A549 (cell line): ENCODE measurements around the gene TEX51. TPM values are rescaled to one million over a fixed set of nuclear protein-coding genes. Genes with fewer than 3 reads are reported as not detected.

Experiments
- ATAC-seq, 2 experiments: fragments of 200-7000 bp in 1 of 2; fragments of >200 bp in 1 of 2; cut with Nextera tagmentation in 1 of 2; cut with Tn5 transposase in 1 of 2; 3 replicates each; pipeline versions ENCODE4 v1.8.0 to v1.9.1; 2018 to 2020; ENCODE audit warnings: mild to moderate bottlenecking in 1 of 2, moderate library complexity in 1 of 2
- CTCF ChIA-PET: fragments of 300-600 bp; sonication (Branson Sonifier 250); formaldehyde crosslinking; extraction: SDS; loops from one replicate; lab custom pipeline; 2021; ENCODE audit warnings: antibody characterized with exemption, inconsistent platforms; lab: Yijun Ruan, JAX
- POLR2A ChIA-PET: fragments of 350-600 bp; formaldehyde crosslinking; extraction: SDS; loops from one replicate; lab custom pipeline; 2021; ENCODE audit warnings: antibody characterized with exemption, inconsistent platforms; lab: Yijun Ruan, JAX
- DNase-seq, 2 experiments: peaks; one replicate each; pipeline versions ENCODE4 v3.0.0 to v3.0.0-alpha.2; 2011 to 2016; ENCODE audit warnings: low read depth in 1 of 2, low spot score in 1 of 2
- FAIRE-seq: peaks from 2 replicates; lab custom pipeline; 2011; peaks lifted over from hg19 to GRCh38; lab: Jason Lieb, UNC
- H3K27ac ChIP-seq, 2 experiments: fragments of >200 bp; sonication (Bioruptor Twin); formaldehyde crosslinking; 3 replicates each; pipeline ENCODE4 v1.5.1; 2016 to 2017
- H3K4me1 ChIP-seq: fragments of >200 bp; sonication (Bioruptor Twin); formaldehyde crosslinking; 3 replicates; pipeline ENCODE4 v1.6.1; 2016
- H3K4me2 ChIP-seq: fragments of >200 bp; sonication (Bioruptor Twin); formaldehyde crosslinking; 3 replicates; pipeline ENCODE4 v1.6.1; 2016
- H3K4me3 ChIP-seq: fragments of >200 bp; sonication (Bioruptor Twin); formaldehyde crosslinking; 3 replicates; pipeline ENCODE4 v1.5.1; 2016
- H3K9me3 ChIP-seq: fragments of >200 bp; sonication (Bioruptor Twin); formaldehyde crosslinking; 3 replicates; pipeline ENCODE4 v1.6.1; 2016
- BHLHE40 ChIP-seq: IDR thresholded peaks from 2 replicates; pipeline ENCODE4 v1.6.1; 2012; ENCODE audit warnings: low read depth, low read length, inconsistent platforms
- CBX2 ChIP-seq: fragments of 200-600 bp; sonication (generic); IDR thresholded peaks from 2 replicates; pipeline ENCODE4 v1.6.1; 2016; ENCODE audit warnings: low read depth, mild to moderate bottlenecking, borderline replicate concordance
- CHD2 ChIP-seq: fragments of 150-350 bp; IDR thresholded peaks from 2 replicates; pipeline ENCODE4 v1.6.1; 2014; ENCODE audit warnings: low read length; ENCODE audit not compliant: partially characterized antibody
- CHD4 ChIP-seq: fragments of 200-600 bp; sonication (generic); IDR thresholded peaks from 2 replicates; pipeline ENCODE4 v1.6.1; 2016; ENCODE audit warnings: antibody characterized with exemption, mild to moderate bottlenecking, borderline replicate concordance
- E2F6 ChIP-seq: IDR thresholded peaks from 2 replicates; pipeline ENCODE4 v1.6.1; 2012; ENCODE audit warnings: low read depth, borderline replicate concordance
- HOXA7 ChIP-seq: fragments of 250-450 bp; sonication (Bioruptor Pico); IDR thresholded peaks from 2 replicates; pipeline ENCODE4 v1.5.0; 2020; ENCODE audit warnings: mild to moderate bottlenecking, moderate library complexity
- HOXB13 ChIP-seq: fragments of 250-450 bp; sonication (Bioruptor Pico); IDR thresholded peaks from 2 replicates; pipeline ENCODE4 v1.5.0; 2020; ENCODE audit warnings: low read depth, mild to moderate bottlenecking, moderate library complexity
- HOXB5 ChIP-seq: fragments of 250-450 bp; sonication (Bioruptor Pico); IDR thresholded peaks from 2 replicates; pipeline ENCODE4 v1.5.0; 2020; ENCODE audit warnings: mild to moderate bottlenecking, moderate library complexity
- JUNB ChIP-seq: fragments of >200 bp; sonication (Bioruptor Twin); formaldehyde crosslinking; IDR thresholded peaks from 2 replicates; pipeline ENCODE4 v1.6.1; 2016
- MYC ChIP-seq: IDR thresholded peaks from 2 replicates; pipeline ENCODE4 v1.6.1; 2012; ENCODE audit warnings: mild to moderate bottlenecking, inconsistent platforms, low read length, improper control_type of control experiment, borderline replicate concordance
- NPAS2 ChIP-seq: fragments of 250-450 bp; sonication (Bioruptor Pico); IDR thresholded peaks from 2 replicates; pipeline ENCODE4 v1.8.0; 2022; ENCODE audit warnings: mild to moderate bottlenecking, moderate library complexity, borderline replicate concordance
- NR3C1 ChIP-seq: fragments of >200 bp; sonication (Bioruptor Twin); formaldehyde crosslinking; IDR thresholded peaks from 3 replicates; pipeline ENCODE4 v1.6.1; 2017
- POLR2AphosphoS2 ChIP-seq: conservative IDR thresholded peaks from 2 replicates; pipeline ENCODE4 v1.6.1; 2012; ENCODE audit warnings: low read length, improper control_type of control experiment, inconsistent platforms
- RAD21 ChIP-seq, 2 experiments: fragments of >200 bp in 1 of 2; sonication (Bioruptor Twin) in 1 of 2; formaldehyde crosslinking in 1 of 2; IDR thresholded peaks in 1 of 2; conservative IDR thresholded peaks in 1 of 2; 2 replicates in 1 of 2; 3 replicates in 1 of 2; pipeline ENCODE4 v1.6.1; 2012 to 2018; ENCODE audit warnings: inconsistent platforms in 1 of 2
- RNF2 ChIP-seq: fragments of 200-600 bp; sonication (generic); IDR thresholded peaks from 2 replicates; pipeline ENCODE4 v1.6.1; 2016; ENCODE audit warnings: low read depth, mild to moderate bottlenecking, antibody characterized with exemption, moderate library complexity, borderline replicate concordance
- WGBS: methylation state at CpG from one replicate; pipeline ENCODE4 v1.1.6; 2017; ENCODE audit errors: missing lambda C conversion rate; 5-methylcytosine and 5-hydroxymethylcytosine counted together
- polyA plus RNA-seq, 4 experiments: library from polyadenylated mRNA; depleted of rRNA in 3 of 4; stranded (reverse); fragments of >200 nt; fragmentation: RNase III in 1 of 4; extraction: RNeasy Plus Mini Kit Qiagen cat#74134 plus additional on column Dnase treatment in 1 of 4; gene quantifications; 2 replicates in 3 of 4; 3 replicates in 1 of 4; pipeline ENCODE4 v1.2.3, GENCODE V29; 2011 to 2017
- TF ChIP-seq, protein P1 (sequence below): fragments of >200 bp; sonication (Bioruptor Twin); formaldehyde crosslinking; IDR thresholded peaks from 2 replicates; pipeline ENCODE4 v1.6.1; 2016
- TF ChIP-seq, protein P2 (sequence below): fragments of >200 bp; sonication (Bioruptor Twin); formaldehyde crosslinking; IDR thresholded peaks from 3 replicates; pipeline ENCODE4 v1.5.1; 2016
- TF ChIP-seq, protein P3 (sequence below): fragments of 250-450 bp; sonication (Bioruptor Pico); IDR thresholded peaks from 2 replicates; pipeline ENCODE4 v1.5.0; 2021; ENCODE audit warnings: mild to moderate bottlenecking, moderate library complexity, borderline replicate concordance
- TF ChIP-seq, protein P4 (sequence below): fragments of 200-600 bp; sonication (generic); IDR thresholded peaks from 2 replicates; pipeline ENCODE4 v1.6.1; 2016; ENCODE audit warnings: antibody characterized with exemption, mild to moderate bottlenecking, moderate library complexity

Gene TEX51
- polyA plus RNA-seq, 2 of the 4 experiments (the other 2 are of a cell fraction) = not detected

- no peak for ATAC-seq
- Histone ChIP-seq H3K4me3 (no peak overlapping the region), H3K4me2 (no peak overlapping the region)
- 34% methylated on average over 8 of the region's 10 CpGs for WGBS
- FAIRE-seq = no peak
- no peak for TF ChIP-seq CHD2
- no peak for TF ChIP-seq BHLHE40
- TF ChIP-seq JUNB = no peak
- no peak for TF ChIP-seq CHD4
- TF ChIP-seq, protein P1, sequence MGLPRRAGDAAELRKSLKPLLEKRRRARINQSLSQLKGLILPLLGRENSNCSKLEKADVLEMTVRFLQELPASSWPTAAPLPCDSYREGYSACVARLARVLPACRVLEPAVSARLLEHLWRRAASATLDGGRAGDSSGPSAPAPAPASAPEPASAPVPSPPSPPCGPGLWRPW = no peak
- TF ChIP-seq, protein P2, sequence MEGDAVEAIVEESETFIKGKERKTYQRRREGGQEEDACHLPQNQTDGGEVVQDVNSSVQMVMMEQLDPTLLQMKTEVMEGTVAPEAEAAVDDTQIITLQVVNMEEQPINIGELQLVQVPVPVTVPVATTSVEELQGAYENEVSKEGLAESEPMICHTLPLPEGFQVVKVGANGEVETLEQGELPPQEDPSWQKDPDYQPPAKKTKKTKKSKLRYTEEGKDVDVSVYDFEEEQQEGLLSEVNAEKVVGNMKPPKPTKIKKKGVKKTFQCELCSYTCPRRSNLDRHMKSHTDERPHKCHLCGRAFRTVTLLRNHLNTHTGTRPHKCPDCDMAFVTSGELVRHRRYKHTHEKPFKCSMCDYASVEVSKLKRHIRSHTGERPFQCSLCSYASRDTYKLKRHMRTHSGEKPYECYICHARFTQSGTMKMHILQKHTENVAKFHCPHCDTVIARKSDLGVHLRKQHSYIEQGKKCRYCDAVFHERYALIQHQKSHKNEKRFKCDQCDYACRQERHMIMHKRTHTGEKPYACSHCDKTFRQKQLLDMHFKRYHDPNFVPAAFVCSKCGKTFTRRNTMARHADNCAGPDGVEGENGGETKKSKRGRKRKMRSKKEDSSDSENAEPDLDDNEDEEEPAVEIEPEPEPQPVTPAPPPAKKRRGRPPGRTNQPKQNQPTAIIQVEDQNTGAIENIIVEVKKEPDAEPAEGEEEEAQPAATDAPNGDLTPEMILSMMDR = no peak
- TF ChIP-seq NR3C1 = no peak
- TF ChIP-seq, protein P3, sequence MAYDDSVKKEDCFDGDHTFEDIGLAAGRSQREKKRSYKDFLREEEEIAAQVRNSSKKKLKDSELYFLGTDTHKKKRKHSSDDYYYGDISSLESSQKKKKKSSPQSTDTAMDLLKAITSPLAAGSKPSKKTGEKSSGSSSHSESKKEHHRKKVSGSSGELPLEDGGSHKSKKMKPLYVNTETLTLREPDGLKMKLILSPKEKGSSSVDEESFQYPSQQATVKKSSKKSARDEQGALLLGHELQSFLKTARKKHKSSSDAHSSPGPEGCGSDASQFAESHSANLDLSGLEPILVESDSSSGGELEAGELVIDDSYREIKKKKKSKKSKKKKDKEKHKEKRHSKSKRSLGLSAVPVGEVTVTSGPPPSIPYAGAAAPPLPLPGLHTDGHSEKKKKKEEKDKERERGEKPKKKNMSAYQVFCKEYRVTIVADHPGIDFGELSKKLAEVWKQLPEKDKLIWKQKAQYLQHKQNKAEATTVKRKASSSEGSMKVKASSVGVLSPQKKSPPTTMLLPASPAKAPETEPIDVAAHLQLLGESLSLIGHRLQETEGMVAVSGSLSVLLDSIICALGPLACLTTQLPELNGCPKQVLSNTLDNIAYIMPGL (CRISPR knock-in tag) = no peak
- TF ChIP-seq HOXA7 (CRISPR knock-in tag) = no peak
- no peak for TF ChIP-seq POLR2AphosphoS2
- TF ChIP-seq HOXB5 = no peak
- no peak for TF ChIP-seq HOXB13 (CRISPR knock-in tag)
- TF ChIP-seq MYC = no peak
- TF ChIP-seq RNF2 = no peak
- no peak for TF ChIP-seq RAD21 (conservative IDR thresholded peaks at IDR 0.05 in 1 of 2, IDR thresholded peaks at IDR 0.05 in 1 of 2)
- TF ChIP-seq, protein P4, sequence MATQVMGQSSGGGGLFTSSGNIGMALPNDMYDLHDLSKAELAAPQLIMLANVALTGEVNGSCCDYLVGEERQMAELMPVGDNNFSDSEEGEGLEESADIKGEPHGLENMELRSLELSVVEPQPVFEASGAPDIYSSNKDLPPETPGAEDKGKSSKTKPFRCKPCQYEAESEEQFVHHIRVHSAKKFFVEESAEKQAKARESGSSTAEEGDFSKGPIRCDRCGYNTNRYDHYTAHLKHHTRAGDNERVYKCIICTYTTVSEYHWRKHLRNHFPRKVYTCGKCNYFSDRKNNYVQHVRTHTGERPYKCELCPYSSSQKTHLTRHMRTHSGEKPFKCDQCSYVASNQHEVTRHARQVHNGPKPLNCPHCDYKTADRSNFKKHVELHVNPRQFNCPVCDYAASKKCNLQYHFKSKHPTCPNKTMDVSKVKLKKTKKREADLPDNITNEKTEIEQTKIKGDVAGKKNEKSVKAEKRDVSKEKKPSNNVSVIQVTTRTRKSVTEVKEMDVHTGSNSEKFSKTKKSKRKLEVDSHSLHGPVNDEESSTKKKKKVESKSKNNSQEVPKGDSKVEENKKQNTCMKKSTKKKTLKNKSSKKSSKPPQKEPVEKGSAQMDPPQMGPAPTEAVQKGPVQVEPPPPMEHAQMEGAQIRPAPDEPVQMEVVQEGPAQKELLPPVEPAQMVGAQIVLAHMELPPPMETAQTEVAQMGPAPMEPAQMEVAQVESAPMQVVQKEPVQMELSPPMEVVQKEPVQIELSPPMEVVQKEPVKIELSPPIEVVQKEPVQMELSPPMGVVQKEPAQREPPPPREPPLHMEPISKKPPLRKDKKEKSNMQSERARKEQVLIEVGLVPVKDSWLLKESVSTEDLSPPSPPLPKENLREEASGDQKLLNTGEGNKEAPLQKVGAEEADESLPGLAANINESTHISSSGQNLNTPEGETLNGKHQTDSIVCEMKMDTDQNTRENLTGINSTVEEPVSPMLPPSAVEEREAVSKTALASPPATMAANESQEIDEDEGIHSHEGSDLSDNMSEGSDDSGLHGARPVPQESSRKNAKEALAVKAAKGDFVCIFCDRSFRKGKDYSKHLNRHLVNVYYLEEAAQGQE = no peak
- no peak for TF ChIP-seq E2F6
- TF ChIP-seq CBX2 = no peak
- no peak for TF ChIP-seq NPAS2 (CRISPR knock-in tag)
- TF ChIP-seq, all 56 proteins: peak for 0
- CTCF ChIA-PET = no interaction called here
- Histone ChIP-seq H3K27ac (no peak overlapping the region), H3K9me3 (no peaks in the 10 kb centered on the region), H3K4me1 (no peaks in the 10 kb centered on the region)
- POLR2A ChIA-PET = no interaction called here
- no peak for DNase-seq
These were observed 6.8 kb upstream of the TEX51 start for GRCh38 chr2:126891681-126892500.
